RWPE2 (cell line): ENCODE measurements around the gene PRKCE.

Source experiments
- ATAC-seq: fragments of 200-7000 bp; cut with Tn5 transposase; 3 replicates; pipeline ENCODE4 v1.9.1; 2021; ENCODE audit warnings: low read depth
- DNase-seq: peaks from one replicate; pipeline ENCODE4 v3.0.0-alpha.2; 2020; ENCODE audit warnings: low spot score
- H3K27ac ChIP-seq: fragments of 450-650 bp; 2 replicates; pipeline ENCODE4 v1.5.1; 2017; ENCODE audit warnings: mild to moderate bottlenecking; ENCODE audit not compliant: poor library complexity, severe bottlenecking
- H3K27me3 ChIP-seq: fragments of 250-450 bp; sonication (Bioruptor Pico); 2 replicates; pipeline ENCODE4 v1.5.1; 2021; ENCODE audit warnings: mild to moderate bottlenecking, moderate library complexity; ENCODE audit not compliant: insufficient read depth, poor library complexity, severe bottlenecking
- H3K36me3 ChIP-seq: fragments of 250-450 bp; sonication (Bioruptor Pico); 2 replicates; pipeline ENCODE4 v1.5.1; 2020; ENCODE audit warnings: low read depth, mild to moderate bottlenecking, moderate library complexity
- H3K4me1 ChIP-seq: fragments of 250-450 bp; sonication (Bioruptor Pico); 2 replicates; pipeline ENCODE4 v1.5.1; 2021; ENCODE audit warnings: mild to moderate bottlenecking, moderate library complexity; ENCODE audit not compliant: insufficient read depth, poor library complexity, severe bottlenecking
- H3K4me3 ChIP-seq: fragments of 250-450 bp; sonication (Bioruptor Pico); 2 replicates; pipeline ENCODE4 v1.5.1; 2021; ENCODE audit warnings: mild to moderate bottlenecking, moderate library complexity; ENCODE audit not compliant: severe bottlenecking
- H3K9me3 ChIP-seq: fragments of 250-450 bp; sonication (Bioruptor Pico); 2 replicates; pipeline ENCODE4 v1.5.1; 2021; ENCODE audit warnings: mild to moderate bottlenecking, moderate library complexity; ENCODE audit not compliant: severe bottlenecking
- CTCF ChIP-seq: fragments of 450-650 bp; IDR thresholded peaks from one replicate; pipeline ENCODE4 v1.5.1; 2017; ENCODE audit warnings: mild to moderate bottlenecking, moderate library complexity; ENCODE audit not compliant: poor library complexity, severe bottlenecking

The PRKCE gene

GRCh38 chr2:46236006-46236875 is 584.8 kb downstream of the PRKCE start:
- TF ChIP-seq CTCF, result no peak
- no peaks in the 10 kb centered on the region for H3K9me3 ChIP-seq
- no peak overlapping the region for H3K4me3 ChIP-seq
- H3K4me1 ChIP-seq, result no peaks in the 10 kb centered on the region
- no peaks in the 10 kb centered on the region for H3K27me3 ChIP-seq
- no peaks in the 10 kb centered on the region for H3K36me3 ChIP-seq
- ATAC-seq, result no peak
- H3K27ac ChIP-seq, result no peak overlapping the region
- DNase-seq, result no peak

DNA sequence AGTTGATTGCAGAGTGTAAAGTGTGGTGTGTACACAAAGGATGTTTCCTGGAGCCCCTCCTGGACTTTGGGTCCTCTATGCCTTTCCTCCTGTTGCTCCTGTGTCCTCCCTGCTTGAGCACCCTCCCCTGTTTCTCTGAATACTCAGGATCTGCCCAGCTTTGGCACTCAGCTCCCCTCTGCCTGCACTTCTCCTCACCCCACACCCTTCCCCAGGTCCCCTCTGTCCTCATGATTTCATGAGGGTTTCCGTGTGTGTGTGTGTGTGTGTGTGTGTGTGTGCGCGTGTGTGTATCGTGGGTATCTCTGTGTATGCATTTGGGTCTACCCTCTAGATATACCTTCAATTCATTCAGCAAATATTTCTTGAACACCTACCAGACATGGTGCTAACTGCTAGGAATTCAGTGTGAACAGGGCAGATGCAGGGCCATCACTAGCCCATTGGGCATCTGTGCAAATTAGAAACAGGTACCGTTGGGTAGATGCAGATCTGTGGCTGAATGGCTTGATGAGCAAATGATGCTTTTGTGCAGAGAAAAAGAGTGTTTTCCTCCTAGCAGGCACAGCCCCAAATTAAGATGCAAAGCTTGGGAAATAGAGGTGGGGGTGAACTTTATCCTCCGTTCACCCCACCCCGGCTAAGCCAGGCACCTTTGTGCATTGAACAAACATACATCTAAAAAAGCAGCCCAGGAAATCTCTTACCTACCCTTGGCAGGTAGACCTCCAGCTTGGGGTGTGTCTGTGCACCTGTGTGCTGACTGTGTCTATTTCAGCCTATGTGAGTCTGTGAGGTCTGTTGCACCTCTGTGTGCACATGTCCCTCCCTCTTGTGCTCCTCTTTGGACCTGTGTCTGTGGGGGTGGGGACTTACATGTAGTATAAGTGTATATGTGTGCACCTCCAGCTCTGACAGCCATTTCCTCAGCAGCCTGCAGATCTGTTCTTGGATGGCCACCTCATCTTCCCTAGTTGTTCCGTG is 585.7 kb downstream of the PRKCE start:
- DNase-seq, result no peak

More for the DNA sequence above, 585.7 kb downstream of the PRKCE start:
- Histone ChIP-seq H3K4me1 (no peaks in the 10 kb centered on the region), H3K27ac (no peak overlapping the region), H3K36me3 (no peaks in the 10 kb centered on the region), H3K27me3 (no peaks in the 10 kb centered on the region), H3K4me3 (no peak overlapping the region), H3K9me3 (no peaks in the 10 kb centered on the region)
- TF ChIP-seq CTCF, result no peak
- ATAC-seq, result no peak
